ENCODE results near the gene CCDC87.
"Not testable (repeated sequence)": the region's sequence is repeated elsewhere in the genome, so short reads cannot be mapped to it uniquely, and the experiment has no call there.

Gene CCDC87, protein sequence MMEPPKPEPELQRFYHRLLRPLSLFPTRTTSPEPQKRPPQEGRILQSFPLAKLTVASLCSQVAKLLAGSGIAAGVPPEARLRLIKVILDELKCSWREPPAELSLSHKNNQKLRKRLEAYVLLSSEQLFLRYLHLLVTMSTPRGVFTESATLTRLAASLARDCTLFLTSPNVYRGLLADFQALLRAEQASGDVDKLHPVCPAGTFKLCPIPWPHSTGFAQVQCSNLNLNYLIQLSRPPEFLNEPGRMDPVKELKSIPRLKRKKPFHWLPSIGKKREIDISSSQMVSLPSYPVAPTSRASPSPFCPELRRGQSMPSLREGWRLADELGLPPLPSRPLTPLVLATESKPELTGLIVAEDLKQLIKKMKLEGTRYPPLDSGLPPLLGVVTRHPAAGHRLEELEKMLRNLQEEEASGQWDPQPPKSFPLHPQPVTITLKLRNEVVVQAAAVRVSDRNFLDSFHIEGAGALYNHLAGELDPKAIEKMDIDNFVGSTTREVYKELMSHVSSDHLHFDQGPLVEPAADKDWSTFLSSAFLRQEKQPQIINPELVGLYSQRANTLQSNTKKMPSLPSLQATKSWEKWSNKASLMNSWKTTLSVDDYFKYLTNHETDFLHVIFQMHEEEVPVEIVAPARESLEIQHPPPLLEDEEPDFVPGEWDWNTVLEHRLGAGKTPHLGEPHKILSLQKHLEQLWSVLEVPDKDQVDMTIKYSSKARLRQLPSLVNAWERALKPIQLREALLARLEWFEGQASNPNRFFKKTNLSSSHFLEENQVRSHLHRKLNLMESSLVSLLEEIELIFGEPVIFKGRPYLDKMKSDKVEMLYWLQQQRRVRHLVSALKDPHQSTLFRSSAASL

DNA sequence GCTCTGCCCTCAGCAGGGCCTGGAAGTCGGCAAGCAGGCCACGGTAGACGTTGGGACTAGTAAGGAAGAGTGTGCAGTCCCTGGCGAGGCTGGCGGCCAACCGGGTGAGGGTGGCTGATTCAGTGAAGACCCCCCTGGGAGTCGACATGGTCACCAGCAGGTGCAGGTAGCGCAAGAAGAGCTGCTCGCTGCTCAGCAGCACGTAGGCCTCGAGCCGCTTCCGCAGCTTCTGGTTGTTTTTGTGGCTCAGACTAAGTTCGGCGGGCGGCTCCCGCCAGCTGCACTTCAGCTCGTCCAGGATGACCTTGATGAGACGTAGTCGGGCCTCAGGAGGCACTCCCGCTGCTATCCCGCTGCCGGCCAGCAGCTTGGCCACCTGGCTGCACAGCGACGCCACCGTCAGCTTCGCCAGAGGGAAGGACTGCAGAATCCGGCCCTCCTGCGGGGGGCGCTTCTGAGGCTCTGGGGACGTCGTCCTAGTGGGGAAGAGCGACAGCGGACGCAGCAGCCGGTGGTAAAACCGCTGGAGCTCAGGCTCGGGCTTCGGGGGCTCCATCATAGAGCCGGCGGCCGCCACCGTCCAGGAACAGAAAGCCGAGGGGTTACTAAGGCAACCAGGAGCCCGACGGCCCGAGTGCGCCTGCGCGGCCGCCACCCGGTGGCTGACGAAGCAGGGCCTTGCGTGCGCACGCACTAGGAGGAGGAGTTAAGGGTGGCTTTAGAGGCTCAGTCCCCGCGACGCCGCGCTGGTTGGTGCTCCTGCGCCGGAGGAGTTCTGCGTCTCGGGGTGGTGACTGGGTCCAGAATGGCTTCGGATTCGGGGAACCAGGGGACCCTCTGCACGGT is at the start of gene CCDC87, which contains the start of gene CCS:
Gene CCDC87 (minus strand): TSS at position 607 of the 846 bp plus-strand sequence. CDS start 48 bp downstream, at position 559.
Gene CCS (plus strand): TSS at position 729 of the 846 bp plus-strand sequence. CDS start 77 bp downstream, at position 806.
- DNase-seq (ENCODE audit: low read depth in 2 of 2) = peak; percentile 98

DNA sequence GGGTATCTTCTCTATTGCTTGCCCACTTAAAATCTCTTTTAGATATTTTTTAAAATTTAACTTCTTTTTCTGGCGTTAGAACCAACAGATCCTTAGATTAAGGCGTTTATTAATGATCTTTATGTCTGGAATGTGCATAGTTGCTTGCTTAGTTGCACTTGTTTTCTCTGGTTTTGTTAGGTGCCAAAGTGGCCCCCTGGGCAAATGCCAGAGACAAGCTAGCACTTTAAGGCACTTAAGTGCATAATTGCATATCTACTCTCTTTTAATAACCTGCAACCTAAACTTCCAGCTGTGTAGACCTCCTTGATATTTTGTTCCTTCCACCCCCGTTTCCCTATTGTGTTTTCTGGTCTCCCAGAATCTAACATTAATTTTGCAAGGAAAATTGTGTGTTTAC is 49.0 kb upstream of the CCDC87 start:
- no peak for DNase-seq (ENCODE audit: low read depth in 2 of 2)

DNA sequence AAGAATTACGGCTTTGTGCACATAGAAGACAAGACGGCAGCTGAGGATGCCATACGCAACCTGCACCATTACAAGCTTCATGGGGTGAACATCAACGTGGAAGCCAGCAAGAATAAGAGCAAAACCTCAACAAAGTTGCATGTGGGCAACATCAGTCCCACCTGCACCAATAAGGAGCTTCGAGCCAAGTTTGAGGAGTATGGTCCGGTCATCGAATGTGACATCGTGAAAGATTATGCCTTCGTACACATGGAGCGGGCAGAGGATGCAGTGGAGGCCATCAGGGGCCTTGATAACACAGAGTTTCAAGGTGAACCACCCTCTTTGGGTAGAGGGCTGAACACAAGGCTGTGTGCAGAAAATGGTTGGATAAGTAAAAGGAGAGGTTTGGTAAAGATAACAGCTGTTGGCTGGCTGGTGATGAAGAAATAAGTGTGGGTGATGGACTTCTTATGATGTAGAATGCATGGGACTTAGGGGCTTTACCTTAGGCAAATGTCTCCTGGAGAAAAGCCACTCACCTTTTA is 47.0 kb upstream of the CCDC87 start:
- DNase-seq (ENCODE audit: low read depth in 2 of 2) = not testable (repeated sequence)

DNA sequence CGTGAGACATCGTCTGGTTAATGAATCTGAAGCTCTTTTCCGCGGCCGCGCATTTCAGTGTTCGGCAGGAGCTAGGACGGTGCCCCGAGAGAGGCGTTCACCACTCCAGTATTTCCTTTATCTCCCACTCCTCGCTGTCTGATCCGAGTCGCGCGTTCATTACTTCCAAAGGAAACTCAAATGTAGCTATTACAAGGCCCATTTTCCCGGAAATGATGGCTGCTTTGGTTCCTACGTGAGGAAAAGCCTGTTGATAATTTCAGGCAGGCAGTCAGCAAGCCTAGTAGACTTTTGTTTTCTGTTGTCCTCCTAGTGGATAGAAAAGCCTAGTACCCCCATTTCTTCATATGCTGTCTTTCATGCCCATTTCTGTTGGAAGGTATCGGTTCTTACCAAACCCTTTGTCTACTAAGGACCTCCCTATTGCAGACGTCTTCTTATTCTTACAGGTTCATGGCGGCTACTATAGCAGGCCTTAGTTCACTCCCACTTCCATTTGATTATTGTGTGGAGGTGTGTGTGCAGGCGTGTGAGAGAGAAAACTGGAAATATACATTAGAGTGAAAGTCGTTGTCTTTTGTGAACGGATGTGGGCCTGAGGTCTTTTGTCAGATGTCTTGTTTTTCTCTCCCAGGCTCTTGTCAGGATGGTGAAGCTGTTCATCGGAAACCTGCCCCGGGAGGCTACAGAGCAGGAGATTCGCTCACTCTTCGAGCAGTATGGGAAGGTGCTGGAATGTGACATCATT is 46.4 kb upstream of the CCDC87 start:
- DNase-seq (ENCODE audit: low read depth in 2 of 2) = no peak

DNA sequence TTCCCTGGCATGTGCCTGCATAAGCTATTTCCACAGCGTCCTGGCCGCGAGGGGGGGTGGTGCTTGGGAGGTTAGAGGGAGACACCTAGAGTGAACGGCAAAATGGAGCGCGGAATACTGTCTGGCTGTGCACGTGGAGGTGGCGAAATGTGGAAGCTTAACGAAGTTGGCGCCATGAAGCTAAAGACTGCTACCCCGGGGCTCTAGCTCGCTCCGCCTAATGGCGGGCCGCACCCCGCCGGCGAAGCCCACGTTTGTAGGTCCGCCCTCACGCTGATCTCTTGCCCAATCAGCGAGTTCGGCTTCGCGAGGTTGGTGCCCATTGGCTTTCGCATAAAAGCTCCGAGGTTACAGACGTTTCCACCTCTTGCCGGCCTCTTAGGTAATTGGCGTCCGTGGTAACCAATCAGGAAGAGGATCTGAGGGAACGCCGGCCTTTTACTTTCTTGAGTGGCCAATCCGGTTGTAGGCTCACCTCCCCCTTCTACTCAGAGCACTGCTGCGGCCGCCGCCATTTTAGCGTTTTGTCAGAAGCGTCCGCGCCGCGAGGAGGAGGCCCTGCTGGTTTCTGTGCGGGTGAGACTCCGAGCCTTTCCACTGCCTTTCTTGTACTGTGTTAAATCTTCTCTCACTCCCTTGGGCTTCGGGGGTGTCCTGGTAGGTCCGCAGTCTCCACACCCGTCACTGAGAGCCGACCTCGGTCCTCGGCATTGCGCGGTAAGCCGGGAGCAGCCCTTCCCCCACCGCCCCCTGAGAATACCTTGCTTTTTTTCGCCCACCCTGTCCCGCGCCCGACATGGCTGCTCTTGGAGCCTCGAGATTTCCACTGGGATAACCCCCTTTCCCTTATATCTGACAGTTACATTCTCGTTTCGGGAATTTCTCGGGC is 45.6 kb upstream of the CCDC87 start, which contains the start of gene RBM4:
Gene RBM4 (plus strand): TSS at position 527 of the 889 bp plus-strand sequence. CDS start 1,009 bp downstream, outside the sequence.
- peak; percentile 89 to 91 for DNase-seq (ENCODE audit: low read depth in 2 of 2)

DNA sequence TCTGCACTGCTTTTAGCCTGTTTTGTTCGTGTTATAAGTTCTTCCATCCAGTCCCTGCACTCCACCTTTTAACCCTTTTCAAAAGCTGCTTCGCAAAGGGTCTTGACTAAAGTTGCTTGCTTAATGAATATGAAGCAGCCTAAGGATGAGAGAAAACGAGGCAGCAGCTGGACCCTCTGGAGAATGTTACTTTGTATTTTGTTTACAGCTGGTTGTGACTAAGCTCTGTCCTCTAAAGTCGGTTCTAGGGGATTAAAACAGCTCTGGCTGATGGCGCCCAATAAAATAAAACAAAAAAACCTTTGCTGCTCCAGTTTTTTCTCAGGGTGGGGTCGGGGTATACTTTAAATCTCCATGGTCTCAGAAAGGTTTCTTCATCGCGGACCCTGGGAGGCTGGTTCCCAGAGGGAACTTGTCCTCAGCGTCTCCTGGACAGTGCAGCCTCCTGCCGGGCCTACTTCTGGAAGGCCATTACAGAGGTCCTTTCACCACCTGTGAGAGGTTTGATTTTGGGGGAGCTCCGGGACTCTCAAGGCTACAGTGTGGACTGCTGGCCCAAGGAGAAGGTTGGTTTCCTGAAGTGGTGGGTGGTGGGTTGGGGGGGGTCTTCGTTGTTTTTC is 44.8 kb upstream of the CCDC87 start:
- DNase-seq (ENCODE audit: low read depth in 2 of 2) = no peak

DNA sequence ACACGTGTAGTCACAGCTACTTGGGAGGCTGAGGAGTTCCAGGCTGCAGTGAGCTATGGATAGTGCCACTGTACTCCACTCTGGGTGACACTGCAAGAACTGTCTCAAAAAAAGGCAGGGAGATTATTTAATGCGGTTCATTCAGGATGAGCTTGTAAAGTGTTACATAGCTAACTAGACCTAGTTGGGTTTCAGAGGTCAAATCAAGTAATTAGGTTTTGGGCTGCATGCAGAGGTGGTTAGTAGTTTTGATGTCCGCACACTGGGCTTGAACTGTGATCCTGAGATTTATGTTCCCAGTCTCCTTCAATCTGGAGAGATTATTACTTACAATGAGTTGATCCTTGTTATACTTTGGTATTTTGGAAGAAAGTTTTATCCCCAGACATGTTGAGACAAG is 43.5 kb upstream of the CCDC87 start:
- no peak for DNase-seq (ENCODE audit: low read depth in 2 of 2)

DNA sequence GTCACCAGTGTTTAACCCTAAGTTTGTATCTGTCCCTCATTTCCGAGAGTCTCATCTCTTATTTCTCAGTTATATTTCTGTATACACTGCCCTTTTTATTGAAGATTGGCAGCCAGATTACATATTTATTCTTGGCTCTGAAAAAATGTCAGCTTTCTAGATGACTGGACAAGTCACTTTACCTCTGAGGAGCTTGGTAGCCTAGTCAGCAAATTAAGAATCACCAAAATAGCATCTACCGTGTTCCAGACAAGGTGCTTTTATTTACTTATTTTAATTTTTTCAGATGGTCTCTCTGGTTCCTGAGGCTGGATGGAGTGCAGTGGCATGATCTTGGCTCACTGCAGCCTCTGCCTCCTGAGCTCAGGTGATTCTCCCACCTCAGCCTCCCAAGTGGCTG is 40.1 kb upstream of the CCDC87 start:
- no peak for DNase-seq (ENCODE audit: low read depth in 2 of 2)

DNA sequence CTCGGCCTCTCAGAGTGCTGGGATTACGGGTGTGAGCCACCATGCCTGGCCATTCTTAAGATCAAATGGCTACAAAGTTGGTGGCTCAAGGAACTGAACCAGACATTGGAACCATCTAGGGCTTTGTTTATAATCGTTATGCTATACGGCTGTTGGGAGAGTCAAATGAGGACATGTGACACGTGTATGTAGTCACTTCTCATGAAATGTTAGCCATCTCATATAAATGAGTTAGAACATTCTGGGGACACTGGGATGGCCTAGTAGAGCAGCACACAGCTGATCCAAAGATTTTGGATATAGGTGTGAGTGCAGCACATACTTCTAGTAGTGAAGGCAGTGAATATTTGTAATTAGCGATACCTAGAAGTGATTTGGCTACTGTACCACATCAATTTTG is 39.0 kb upstream of the CCDC87 start:
- DNase-seq (ENCODE audit: low read depth in 2 of 2) = no peak

DNA sequence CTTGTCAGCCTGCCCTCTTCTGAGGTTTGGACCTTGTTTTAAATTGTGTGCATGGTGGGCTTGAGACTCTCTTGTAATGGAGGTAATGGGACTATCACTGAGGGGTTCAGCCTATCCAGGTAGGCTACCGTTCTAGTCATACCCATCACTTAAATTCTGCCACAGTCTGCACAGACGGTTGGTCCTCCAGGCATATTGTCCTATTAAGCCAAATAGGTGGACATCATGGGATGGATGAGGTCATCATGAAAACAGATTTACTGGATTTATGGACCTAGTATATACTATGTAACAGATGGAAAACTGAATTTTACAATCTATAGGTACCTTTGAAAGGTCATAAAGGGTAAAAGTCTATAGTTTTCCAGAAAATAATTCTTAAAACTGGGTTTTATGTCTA is 36.5 kb upstream of the CCDC87 start:
- no peak for DNase-seq (ENCODE audit: low read depth in 2 of 2)

DNA sequence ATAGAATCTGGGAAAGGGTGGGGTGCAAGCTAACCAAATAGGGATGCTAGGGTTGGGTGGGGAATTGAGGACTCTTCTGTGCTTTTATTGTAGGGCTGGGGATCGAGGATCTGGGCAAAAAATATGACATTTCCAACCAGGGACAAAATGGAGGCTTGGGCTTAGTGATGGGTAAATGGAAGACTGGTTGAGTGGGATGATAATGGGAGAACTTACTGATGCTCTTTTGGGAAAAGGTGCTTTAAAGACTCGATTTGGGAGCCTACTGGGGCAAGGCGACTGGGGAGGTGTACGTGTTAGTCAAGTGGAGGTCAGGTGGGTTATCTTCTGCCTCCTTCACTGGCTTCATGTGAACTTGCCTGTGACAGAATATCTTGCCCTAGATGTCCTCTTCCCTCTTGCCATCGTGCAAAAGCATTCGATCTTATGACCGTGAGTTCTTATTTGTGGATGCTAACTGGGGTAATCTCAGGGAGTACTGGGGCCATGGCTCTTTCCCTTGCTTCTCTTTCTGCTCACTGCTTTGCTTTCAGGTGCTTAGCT is 35.3 kb upstream of the CCDC87 start:
- no peak for DNase-seq (ENCODE audit: low read depth in 2 of 2)

DNA sequence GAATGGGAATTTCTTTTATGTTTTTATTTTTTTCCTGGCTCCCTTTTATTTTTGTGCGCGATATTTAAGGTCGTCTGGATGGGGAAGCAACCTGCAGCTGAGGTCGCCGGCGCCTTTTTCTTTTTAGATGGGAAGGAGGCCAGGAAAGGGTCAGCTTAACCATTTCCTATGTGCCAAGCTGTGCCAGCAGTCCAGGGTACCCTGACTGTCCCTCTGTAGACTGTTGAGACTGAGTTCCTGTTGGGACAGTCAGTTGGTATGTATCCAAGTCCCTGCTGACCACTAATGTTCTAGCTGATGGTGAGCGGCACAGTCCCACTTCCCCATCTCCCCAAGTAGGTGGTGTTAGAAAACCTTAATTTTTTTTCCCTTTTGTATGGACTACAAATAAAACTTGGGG is 34.1 kb upstream of the CCDC87 start:
- no peak for DNase-seq (ENCODE audit: low read depth in 2 of 2)

DNA sequence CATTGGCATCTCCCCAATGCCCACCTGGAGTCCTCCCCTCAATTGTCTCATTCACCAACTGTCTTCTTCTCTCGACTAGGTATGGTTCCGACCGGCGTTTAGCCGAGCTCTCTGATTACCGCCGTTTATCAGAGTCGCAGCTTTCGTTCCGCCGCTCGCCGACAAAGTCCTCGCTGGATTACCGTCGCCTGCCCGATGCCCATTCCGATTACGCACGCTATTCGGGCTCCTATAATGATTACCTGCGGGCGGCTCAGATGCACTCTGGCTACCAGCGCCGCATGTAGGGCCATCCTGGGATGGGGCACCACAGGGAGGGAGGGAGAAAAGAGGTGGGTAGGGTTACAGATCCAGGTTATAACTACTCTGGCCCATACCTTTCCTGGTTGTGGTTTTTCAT is 33.5 kb upstream of the CCDC87 start:
- DNase-seq (ENCODE audit: low read depth in 2 of 2) = no peak

DNA sequence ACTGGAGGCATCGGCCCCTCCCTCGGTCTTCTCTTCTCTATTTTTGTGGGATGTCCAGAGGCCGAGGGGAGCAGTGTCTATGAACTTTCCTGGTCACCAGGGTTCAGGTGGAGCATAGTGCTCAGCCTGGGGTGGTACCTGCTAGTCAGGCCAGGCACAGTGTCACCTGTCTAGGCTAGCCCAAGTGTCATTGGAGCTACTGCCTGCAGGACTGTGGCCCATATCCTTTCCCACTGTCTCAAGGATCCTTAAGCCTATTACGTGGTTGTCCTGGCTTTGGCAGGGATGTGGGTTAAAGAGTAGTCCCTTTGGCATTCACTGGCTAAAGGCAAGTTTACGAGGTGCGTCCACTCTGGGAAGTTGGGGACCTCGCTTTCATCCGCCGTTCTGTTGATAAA is 32.9 kb upstream of the CCDC87 start:
- no peak for DNase-seq (ENCODE audit: low read depth in 2 of 2)

DNA sequence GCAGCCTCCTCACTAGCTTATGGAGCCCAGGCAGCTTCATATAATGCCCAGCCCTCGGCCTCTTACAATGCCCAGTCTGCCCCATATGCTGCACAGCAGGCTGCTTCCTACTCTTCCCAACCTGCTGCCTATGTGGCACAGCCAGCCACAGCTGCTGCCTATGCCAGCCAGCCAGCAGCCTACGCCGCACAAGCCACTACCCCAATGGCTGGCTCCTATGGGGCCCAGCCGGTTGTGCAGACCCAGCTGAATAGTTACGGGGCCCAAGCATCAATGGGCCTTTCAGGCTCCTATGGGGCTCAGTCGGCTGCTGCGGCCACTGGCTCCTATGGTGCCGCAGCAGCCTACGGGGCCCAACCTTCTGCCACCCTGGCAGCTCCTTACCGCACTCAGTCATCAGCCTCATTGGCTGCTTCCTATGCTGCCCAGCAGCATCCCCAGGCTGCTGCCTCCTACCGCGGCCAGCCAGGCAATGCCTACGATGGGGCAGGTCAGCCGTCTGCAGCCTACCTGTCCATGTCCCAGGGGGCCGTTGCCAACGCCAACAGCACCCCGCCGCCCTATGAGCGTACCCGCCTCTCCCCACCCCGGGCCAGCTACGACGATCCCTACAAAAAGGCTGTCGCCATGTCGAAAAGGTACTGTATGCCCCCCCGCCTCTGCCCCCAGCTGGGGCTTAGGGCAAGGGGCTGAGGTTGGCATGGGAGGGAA is 32.3 kb upstream of the CCDC87 start:
- no peak for DNase-seq (ENCODE audit: low read depth in 2 of 2)

DNA sequence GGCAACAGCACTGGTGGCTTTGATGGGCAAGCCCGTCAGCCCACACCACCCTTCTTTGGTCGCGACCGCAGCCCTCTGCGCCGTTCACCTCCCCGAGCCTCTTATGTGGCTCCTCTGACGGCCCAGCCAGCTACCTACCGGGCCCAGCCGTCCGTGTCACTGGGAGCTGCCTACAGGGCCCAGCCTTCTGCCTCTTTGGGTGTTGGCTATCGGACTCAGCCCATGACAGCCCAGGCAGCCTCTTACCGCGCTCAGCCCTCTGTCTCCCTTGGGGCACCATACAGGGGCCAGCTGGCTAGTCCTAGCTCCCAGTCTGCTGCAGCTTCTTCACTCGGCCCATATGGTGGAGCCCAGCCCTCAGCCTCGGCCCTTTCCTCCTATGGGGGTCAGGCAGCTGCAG is 31.6 kb upstream of the CCDC87 start:
- no peak for DNase-seq (ENCODE audit: low read depth in 2 of 2)

DNA sequence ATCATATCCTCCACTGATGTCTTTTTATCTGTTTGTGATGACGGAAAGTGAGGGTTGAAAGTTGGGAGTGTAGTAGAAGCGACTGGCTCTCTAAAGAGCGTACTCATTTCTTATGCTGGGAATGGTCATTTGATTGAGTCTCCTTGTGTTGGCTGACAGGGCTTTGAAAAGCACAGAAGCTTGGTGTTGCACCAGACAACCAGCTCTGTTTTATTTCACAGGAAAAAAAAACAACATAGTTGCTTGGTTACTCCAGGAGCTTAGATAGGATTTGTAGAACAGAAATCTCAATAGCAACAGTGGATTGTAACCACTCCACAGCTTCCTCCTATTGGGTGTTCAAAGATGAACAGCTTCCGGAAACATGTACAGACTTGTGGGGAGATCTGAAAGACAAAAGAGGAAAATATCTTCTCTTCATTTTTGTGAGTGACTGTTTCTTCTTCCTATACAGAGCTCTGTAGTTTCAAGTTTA is 26.3 kb upstream of the CCDC87 start:
- DNase-seq (ENCODE audit: low read depth in 2 of 2) = no peak

DNA sequence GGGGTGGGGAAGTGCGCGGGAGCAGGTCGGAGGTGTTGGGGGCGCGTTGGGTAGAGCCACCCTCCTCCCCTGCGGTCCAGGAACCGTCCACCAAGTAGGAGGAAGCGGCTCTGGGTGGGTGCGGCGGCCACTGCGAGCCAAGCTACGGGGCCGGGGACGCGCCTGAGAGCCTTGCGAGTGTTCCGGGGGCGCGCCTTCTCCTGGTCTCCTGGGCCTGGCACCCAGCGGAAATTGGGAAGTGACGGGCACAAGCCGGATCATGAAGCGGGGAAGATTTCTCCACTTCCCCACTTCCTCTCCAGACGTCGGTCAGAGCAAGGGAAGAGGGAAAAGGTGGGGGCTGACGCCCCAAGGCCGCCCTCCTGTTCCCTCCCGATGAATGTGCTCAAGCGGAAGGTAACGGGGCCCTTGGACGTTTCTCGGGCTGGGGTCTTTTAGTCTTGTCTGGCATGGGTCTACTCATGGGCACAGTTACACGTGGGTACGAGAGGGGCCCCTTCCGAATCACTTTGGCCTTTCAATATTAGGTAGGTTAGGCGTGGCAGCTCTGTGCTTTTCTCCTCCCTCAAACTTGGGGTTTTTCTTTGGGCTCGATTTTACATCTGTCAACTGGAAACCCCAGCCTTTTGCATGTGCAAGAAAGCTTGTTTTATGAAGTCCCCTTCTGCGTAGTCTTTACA is 24.4 kb upstream of the CCDC87 start:
- no peak for DNase-seq (ENCODE audit: low read depth in 2 of 2)

Data from activated CD4-positive, alpha-beta T cell treated with anti-CD3 and anti-CD28 coated beads for 24 hours (primary cell).